Lower leg skin (tissue), 4 donors: ENCODE results near the gene B3GALT6. TPM values are rescaled to one million over a fixed set of nuclear protein-coding genes. Genes with fewer than 3 reads are reported as not detected.

ENCODE experiments used
- DNase-seq, 2 donors: peaks; one replicate each; pipeline ENCODE4 v3.0.0-alpha.2; 2019; ENCODE audit warnings: low spot score in 2 of 2
- H3K4me3 ChIP-seq: fragments of 200-600 bp; sonication (generic); 2 replicates; pipeline ENCODE4 v1.5.1; 2017; ENCODE audit warnings: mild to moderate bottlenecking, low read depth; ENCODE audit not compliant: poor library complexity, severe bottlenecking
- CTCF ChIP-seq, 3 donors: fragments of 450-650 bp; IDR thresholded peaks; one replicate each; pipeline ENCODE4 v1.5.1; 2016; ENCODE audit warnings: antibody characterized with exemption in 3 of 3, mild to moderate bottlenecking in 3 of 3, moderate library complexity in 2 of 3
- POLR2A ChIP-seq, 2 donors: fragments of 450-650 bp; IDR thresholded peaks; one replicate each; pipeline ENCODE4 v1.6.1; 2016 to 2017; ENCODE audit warnings: antibody characterized with exemption in 2 of 2, mild to moderate bottlenecking in 1 of 2, moderate library complexity in 1 of 2
- WGBS, 2 donors: methylation state at CpG; one replicate each; pipeline ENCODE4 v1.1.5; 2018; 5-methylcytosine and 5-hydroxymethylcytosine counted together
- intact Hi-C: fragments of 100-400 bp; cut with DNase I; formaldehyde crosslinking; loops from one replicate; pipeline ENCODE4 v1.15.0; 2023; ENCODE audit warnings: low total_unique reads
- total RNA-seq, 4 donors: library from RNA; depleted of rRNA; stranded (reverse); fragments of >200 nt; gene quantifications; one replicate each; pipeline ENCODE4 v1.1.0, GENCODE V29; 2016

The B3GALT6 gene
- total RNA-seq, 4 donors from 2014 or later = 12.8 to 26.1 (median 18.9) TPM

- intact Hi-C loops = no loop called here
- DNase-seq = no peak
- H3K4me3 ChIP-seq = no peak within 1 kb of the TSS
- WGBS, 2 donors = 49 to 53% methylated on average over 34 to 38 of the region's 56 CpGs
- TF ChIP-seq CTCF (IDR thresholded peaks at IDR 0.05) (no peak), POLR2A (IDR thresholded peaks at IDR 0.05) (no peak)
These were observed 18.4 kb upstream of the B3GALT6 start, which contains the start of gene TNFRSF4 for GRCh38 chr1:1213345-1214265. TSS of gene TNFRSF4 (minus strand) at chr1:1214153. CDS start at chr1:1214127, 26 bp downstream.

GRCh38 chr1:1215080-1215676 is 16.9 kb upstream of the B3GALT6 start:
- TF ChIP-seq POLR2A (IDR thresholded peaks at IDR 0.05) (no peak), CTCF (IDR thresholded peaks at IDR 0.05) (no peak)
- intact Hi-C loops = no loop called here

GRCh38 chr1:1215881-1216605 is 16.0 kb upstream of the B3GALT6 start:
- intact Hi-C loops = no loop called here
- WGBS, 2 donors = 84 to 87% methylated on average over 14 to 15 of the region's 21 CpGs
- no peak for DNase-seq
- TF ChIP-seq POLR2A (IDR thresholded peaks at IDR 0.05) = no peak
- TF ChIP-seq CTCF (IDR thresholded peaks at IDR 0.05) = no peak
- H3K4me3 ChIP-seq = no peak overlapping the region

More at GRCh38 chr1:1215080-1215676, 16.9 kb upstream of the B3GALT6 start:
- 51 to 60% methylated on average over 11 of the region's 11 CpGs for WGBS, 2 donors
- H3K4me3 ChIP-seq = no peak overlapping the region
- DNase-seq = no peak

GRCh38 chr1:1216770-1217620 is 15.0 kb upstream of the B3GALT6 start:
- TF ChIP-seq CTCF (IDR thresholded peaks at IDR 0.05) = no peak
- no peak for TF ChIP-seq POLR2A (IDR thresholded peaks at IDR 0.05)
- intact Hi-C loops = no loop called here
- WGBS, 2 donors = 93 to 95% methylated on average over 74 of the region's 74 CpGs

More at GRCh38 chr1:1216770-1217620, 15.0 kb upstream of the B3GALT6 start:
- H3K4me3 ChIP-seq = no peak overlapping the region
- no peak for DNase-seq
